Lower leg skin (tissue), 4 donors: Measurements from ENCODE around the gene RCAN2. TPM values are rescaled to one million over a fixed set of nuclear protein-coding genes. Genes with fewer than 3 reads are reported as not detected.

ENCODE experiments used
- DNase-seq, 2 donors: peaks; one replicate each; pipeline ENCODE4 v3.0.0-alpha.2; 2019; ENCODE audit warnings: low spot score in 2 of 2
- H3K4me3 ChIP-seq: fragments of 200-600 bp; sonication (generic); 2 replicates; pipeline ENCODE4 v1.5.1; 2017; ENCODE audit warnings: mild to moderate bottlenecking, low read depth; ENCODE audit not compliant: poor library complexity, severe bottlenecking
- POLR2A ChIP-seq, 2 donors: fragments of 450-650 bp; IDR thresholded peaks; one replicate each; pipeline ENCODE4 v1.6.1; 2016 to 2017; ENCODE audit warnings: antibody characterized with exemption in 2 of 2, mild to moderate bottlenecking in 1 of 2, moderate library complexity in 1 of 2
- WGBS, 2 donors: methylation state at CpG; one replicate each; pipeline ENCODE4 v1.1.5; 2018; 5-methylcytosine and 5-hydroxymethylcytosine counted together
- intact Hi-C: fragments of 100-400 bp; cut with DNase I; formaldehyde crosslinking; loops from one replicate; pipeline ENCODE4 v1.15.0; 2023; ENCODE audit warnings: low total_unique reads
- total RNA-seq, 4 donors: library from RNA; depleted of rRNA; stranded (reverse); fragments of >200 nt; gene quantifications; one replicate each; pipeline ENCODE4 v1.1.0, GENCODE V29; 2016
- TF ChIP-seq, protein P1 (sequence below), 3 donors: fragments of 450-650 bp; IDR thresholded peaks; one replicate each; pipeline ENCODE4 v1.5.1; 2016; ENCODE audit warnings: antibody characterized with exemption in 3 of 3, mild to moderate bottlenecking in 3 of 3, moderate library complexity in 2 of 3

Gene RCAN2
- total RNA-seq, 4 donors from 2014 or later, result 3.7 to 18.7 (median 12.8) TPM

DNA sequence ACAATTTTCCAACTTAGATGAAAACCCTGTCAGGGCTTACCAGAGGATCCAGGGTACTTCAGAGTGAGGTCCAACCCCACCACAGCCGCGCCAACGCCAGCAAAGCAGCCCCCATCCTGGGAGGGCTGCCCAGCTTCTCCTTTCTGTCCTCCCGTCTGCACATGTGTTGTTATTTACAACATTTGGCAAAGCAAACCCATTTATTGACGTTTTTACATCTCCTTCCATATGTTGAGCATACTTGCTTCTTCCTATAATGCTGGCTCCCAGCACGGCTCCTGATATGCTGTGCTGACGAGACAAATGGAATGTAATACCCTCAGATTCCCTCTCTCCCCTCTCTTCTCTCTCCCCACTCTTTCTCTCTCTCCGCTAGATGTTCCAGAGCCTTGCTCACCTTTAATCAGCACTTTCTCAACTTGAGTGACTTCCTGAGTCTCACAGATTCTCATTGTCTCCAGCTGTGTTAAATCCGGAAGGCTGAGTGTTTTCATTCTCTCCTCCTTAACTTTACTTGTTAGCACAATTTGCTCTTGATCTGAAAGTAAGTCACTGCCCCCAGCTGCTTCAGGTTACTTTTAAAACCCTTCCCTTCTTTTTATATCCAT, 22.7 kb downstream of the RCAN2 start:
- 61 to 63% methylated on average over 9 of the region's 9 CpGs for WGBS, 2 donors
- no peak overlapping the region for H3K4me3 ChIP-seq
- TF ChIP-seq POLR2A (IDR thresholded peaks at IDR 0.05), result no peak
- TF ChIP-seq, protein P1, sequence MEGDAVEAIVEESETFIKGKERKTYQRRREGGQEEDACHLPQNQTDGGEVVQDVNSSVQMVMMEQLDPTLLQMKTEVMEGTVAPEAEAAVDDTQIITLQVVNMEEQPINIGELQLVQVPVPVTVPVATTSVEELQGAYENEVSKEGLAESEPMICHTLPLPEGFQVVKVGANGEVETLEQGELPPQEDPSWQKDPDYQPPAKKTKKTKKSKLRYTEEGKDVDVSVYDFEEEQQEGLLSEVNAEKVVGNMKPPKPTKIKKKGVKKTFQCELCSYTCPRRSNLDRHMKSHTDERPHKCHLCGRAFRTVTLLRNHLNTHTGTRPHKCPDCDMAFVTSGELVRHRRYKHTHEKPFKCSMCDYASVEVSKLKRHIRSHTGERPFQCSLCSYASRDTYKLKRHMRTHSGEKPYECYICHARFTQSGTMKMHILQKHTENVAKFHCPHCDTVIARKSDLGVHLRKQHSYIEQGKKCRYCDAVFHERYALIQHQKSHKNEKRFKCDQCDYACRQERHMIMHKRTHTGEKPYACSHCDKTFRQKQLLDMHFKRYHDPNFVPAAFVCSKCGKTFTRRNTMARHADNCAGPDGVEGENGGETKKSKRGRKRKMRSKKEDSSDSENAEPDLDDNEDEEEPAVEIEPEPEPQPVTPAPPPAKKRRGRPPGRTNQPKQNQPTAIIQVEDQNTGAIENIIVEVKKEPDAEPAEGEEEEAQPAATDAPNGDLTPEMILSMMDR (IDR thresholded peaks at IDR 0.05), result no peak
- DNase-seq, result no peak
- intact Hi-C loops, result no loop called here

DNA sequence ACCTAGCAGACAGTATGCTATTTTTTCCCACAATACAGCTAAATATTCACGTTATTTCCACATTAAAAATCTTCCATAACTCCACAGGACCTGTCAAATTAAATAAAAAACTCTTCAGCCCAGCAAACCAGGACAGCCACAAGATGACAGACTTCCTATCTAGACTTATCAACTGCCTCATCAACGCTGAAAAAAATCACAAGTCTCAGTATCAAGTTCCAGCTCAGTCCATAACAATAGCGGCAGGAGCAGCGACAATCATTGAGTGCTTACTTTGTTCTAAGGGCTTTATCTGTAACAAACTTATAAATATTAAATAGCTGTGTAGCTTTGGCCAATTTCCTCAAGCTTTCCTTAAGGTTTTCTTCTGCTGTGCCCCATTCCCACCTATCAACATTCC, 24.7 kb downstream of the RCAN2 start:
- no peak overlapping the region for H3K4me3 ChIP-seq
- WGBS, 2 donors, result 82 to 85% methylated on average over 4 of the region's 4 CpGs

DNA sequence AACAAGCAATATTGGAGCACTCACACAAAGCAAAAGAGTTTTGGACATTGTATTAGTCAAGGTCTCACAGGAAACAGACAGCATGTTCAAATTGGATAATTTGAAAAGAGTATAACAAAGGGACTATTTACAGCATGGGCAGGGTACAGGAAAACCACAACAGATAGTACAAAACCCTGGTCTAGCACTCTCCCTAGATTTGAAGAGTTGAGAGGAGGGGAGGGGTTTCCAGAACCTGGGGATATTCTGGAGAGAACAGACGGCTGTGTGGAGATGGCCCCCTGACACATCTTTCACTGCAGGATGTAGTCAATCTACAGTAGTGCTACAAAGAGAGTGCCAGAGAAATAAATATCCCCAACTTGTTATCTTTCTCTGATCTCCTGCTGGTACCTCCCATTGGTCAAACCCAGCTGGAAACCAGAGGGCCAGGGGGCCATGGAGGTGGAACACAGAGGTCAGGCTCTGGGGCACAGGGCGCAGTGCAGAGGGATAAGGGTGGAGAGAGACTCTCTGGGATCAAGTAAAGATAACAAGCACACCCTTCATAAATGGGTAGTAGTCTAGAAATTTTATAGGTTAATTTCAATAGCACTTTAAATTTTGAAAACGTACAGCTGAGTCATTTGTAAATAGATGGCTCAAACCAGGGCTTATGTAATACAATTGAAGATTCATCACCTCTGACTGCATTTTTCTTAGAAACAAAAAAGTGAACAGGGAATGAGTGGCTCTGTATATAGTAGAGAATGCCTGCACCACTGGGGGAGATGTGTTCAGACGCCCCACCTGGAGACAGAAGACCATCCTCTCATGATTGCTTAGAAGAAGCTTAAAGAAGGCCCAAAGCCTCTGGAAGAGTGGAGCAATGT, 25.7 kb downstream of the RCAN2 start:
- no peak overlapping the region for H3K4me3 ChIP-seq
- TF ChIP-seq, protein P1 (IDR thresholded peaks at IDR 0.05), result no peak
- no peak for TF ChIP-seq POLR2A (IDR thresholded peaks at IDR 0.05)
- intact Hi-C loops, result no loop called here
- DNase-seq, result no peak
- 64 to 66% methylated on average over 4 of the region's 4 CpGs for WGBS, 2 donors

More for the DNA sequence above, 24.7 kb downstream of the RCAN2 start:
- intact Hi-C loops, result no loop called here
- no peak for TF ChIP-seq POLR2A (IDR thresholded peaks at IDR 0.05)
- TF ChIP-seq, protein P1 (IDR thresholded peaks at IDR 0.05), result no peak
- DNase-seq, result no peak

DNA sequence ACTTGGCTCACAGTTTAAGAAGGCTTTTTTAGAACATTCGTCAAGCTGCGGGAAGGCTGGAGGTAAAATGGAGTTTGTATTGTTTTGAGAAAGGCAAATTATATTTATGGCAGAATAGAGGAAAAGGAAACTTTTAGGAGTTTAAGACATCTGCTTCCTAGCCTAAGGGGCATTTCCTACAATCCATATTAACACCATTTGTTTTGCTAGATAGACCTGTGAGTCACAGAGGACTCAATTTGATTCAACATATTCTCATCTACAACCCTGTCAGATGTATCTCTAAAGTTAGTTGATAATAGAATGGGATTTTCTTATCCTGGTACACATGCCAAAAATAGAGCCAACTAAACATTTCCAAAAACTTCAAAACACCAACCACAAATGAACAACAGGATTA, 35.0 kb downstream of the RCAN2 start:
- H3K4me3 ChIP-seq, result no peak overlapping the region
- intact Hi-C loops, result no loop called here
- TF ChIP-seq, protein P1 (IDR thresholded peaks at IDR 0.05), result no peak
- TF ChIP-seq POLR2A (IDR thresholded peaks at IDR 0.05), result no peak
- DNase-seq, result no peak
- WGBS, 2 donors, result 77 to 90% methylated on average over 2 of the region's 2 CpGs

DNA sequence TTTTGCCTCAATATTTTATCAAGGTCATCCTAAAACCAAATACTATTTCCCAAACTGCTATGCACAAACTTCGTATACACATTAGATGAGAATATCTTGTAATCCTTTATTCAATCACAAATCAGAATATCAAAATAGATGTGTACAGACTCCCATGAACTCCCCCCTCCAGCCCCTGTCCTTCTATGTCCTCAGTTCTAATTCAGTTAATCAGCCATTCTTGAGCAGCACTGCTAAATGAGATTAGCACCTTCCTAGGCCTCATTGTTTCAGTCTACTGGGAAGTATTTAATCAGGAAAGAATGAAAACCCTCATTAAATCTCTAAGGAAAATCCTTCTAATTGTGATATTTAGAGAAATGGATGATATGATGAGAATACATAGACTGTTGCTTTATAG, 36.6 kb downstream of the RCAN2 start:
- H3K4me3 ChIP-seq, result no peak overlapping the region
- no peak for DNase-seq
- intact Hi-C loops, result no loop called here
- 89 to 96% methylated on average over 1 of the region's 1 CpG for WGBS, 2 donors
- TF ChIP-seq, protein P1 (IDR thresholded peaks at IDR 0.05), result no peak
- no peak for TF ChIP-seq POLR2A (IDR thresholded peaks at IDR 0.05)
